Glutamatergic neuron (in vitro differentiated cells): ENCODE measurements around the gene MYPN. TPM values are rescaled to one million over a fixed set of nuclear protein-coding genes. Genes with fewer than 3 reads are reported as not detected.

ENCODE experiments used
- total RNA-seq: library from RNA; stranded (reverse); fragmentation: NEBNext Ultra II Directional; extraction: Animal tissue kit (Norgen Biotek cat#: 25700); gene quantifications from one replicate; pipeline ENCODE4 v1.2.1, GENCODE V29; 2021; ENCODE audit not compliant: unreplicated experiment

Gene MYPN
- total RNA-seq, 1 donor from 2014 or later, result not detected

Other genes starting within 250 kb of the MYPN start
- 33.5 TPM for gene SIRT1, start 224.8 kb upstream of the MYPN start, total RNA-seq
- gene HERC4, start 34.2 kb upstream of the MYPN start, total RNA-seq, result 39.5 TPM
- 0.86 TPM for gene ATOH7, start 122.6 kb downstream of the MYPN start, total RNA-seq
- gene HNRNPH3, start 222.6 kb downstream of the MYPN start, total RNA-seq, result 194 TPM
- 10.3 TPM for gene PBLD, start 223.4 kb downstream of the MYPN start, total RNA-seq